ENCODE data around the gene EDARADD.
"Not testable (repeated sequence)": the region's sequence is repeated elsewhere in the genome, so short reads cannot be mapped to it uniquely, and the experiment has no call there.

The EDARADD gene

DNA sequence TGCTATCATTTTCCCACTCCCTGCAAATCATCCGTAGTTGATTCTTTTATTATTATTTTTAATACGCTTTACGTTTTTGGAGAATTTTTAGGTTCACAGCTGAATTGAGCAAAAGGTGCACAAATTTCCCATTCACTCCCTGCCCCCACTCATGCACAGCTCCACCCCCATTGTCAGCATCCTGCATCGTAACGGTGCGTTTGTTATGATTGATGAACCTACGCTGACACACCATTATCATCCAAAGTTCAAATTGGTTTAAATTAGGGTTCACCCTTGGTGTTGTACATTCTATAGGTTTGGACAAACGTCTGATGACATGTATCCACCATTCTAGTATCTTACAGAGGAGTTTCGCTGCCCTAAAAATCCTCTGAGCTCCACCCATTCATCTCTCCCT is 44.5 kb downstream of the EDARADD start:
- DNase-seq (ENCODE audit: low spot score), result no peak

DNA sequence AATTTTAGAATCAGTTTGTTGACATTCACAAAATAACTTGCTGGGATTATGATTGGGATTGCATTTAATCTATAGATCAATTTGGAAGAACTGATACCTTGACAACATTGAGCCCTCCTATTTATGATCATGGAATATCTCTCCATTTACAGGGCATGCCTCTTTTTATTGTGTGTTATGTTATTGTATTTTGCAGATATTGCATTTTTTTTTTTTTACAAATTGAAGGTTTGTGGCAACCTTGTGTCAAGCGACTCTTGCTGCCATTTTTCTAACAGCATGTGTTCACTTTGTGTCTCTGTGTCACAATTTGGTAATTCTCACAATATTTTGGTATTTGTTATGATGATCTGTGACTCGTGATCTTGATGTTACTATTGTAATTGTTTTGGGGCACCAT is 46.3 kb downstream of the EDARADD start:
- no peak for DNase-seq (ENCODE audit: low spot score)

- DNase-seq (ENCODE audit: low spot score), result no peak
Measured at GRCh38 chr1:236450779-236451178, 56.7 kb downstream of the EDARADD start.

DNA sequence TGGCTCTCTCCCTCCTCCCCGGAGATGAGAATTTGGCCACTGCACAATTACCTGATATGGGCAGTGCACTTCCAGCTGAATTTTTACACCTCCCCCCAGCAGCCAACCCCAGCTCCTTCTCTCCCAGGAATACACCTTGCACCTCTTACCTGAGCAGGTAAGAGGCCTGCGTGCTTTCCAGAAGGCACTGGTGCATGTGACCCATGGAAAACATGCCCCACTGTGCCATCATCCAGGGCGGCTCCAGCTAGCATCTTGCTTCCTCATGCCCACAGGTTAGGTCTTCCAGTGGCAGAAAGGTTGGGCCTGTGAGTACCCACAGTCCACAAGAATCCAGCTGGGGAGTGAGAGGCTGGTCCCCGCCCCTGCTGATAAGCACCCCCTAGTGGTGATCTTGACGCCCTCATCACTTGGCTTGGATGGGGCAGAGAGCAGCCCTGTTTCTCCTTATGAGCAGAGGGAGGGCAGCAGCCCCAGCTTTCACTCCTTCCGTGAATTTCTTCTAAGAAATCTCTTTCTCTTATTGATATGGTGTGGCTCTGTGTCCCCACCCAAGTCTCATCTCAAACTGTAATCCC is 57.8 kb downstream of the EDARADD start:
- DNase-seq (ENCODE audit: low spot score), result peak; percentile 45

- no peak for DNase-seq (ENCODE audit: low spot score)
Measured at GRCh38 chr1:236455243-236455642, 61.2 kb downstream of the EDARADD start.

DNA sequence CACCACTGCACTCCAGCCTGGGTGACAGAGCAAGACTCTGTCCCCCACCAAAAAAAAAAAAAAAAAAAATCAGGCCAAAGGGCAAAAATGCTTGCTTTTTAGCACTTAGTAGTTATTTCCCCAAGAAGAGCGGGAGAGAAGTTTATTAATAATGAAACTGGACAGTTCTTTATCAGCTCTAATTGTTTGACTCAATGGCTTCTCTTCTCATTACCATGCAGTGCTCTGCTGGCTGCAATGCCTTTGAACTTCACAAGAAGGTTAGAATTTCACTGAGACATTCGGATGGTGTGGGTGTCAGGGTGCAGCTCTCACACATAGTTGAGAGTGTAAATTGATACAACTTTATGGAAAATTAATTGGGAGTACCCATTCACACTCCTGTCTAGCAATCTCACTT is 63.7 kb downstream of the EDARADD start:
- DNase-seq (ENCODE audit: low spot score), result no peak

GRCh38 chr1:236458996-236459395 is 64.9 kb downstream of the EDARADD start:
- DNase-seq (ENCODE audit: low spot score), result no peak

DNA sequence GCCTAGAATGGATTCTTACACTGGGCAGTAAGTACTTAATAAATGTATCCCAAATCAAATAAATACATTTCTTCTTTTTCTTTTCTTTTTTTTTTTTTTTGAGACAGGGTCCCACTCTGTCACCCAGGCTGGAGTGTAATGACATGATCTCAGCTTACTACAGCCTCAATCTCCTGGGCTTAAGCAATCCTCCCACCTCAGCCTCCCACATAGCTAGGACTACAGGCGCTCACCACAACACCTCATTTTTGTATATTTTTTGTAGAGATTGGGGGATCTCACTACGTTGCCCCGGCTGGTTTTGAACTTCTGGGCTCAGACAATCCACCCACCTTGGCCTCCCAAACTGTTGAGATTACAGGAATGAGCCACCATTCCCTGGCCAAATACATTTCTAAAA is 66.0 kb downstream of the EDARADD start:
- DNase-seq (ENCODE audit: low spot score), result no peak

- DNase-seq (ENCODE audit: low spot score), result not testable (repeated sequence)
Measured at GRCh38 chr1:236464197-236464596, 70.1 kb downstream of the EDARADD start.

DNA sequence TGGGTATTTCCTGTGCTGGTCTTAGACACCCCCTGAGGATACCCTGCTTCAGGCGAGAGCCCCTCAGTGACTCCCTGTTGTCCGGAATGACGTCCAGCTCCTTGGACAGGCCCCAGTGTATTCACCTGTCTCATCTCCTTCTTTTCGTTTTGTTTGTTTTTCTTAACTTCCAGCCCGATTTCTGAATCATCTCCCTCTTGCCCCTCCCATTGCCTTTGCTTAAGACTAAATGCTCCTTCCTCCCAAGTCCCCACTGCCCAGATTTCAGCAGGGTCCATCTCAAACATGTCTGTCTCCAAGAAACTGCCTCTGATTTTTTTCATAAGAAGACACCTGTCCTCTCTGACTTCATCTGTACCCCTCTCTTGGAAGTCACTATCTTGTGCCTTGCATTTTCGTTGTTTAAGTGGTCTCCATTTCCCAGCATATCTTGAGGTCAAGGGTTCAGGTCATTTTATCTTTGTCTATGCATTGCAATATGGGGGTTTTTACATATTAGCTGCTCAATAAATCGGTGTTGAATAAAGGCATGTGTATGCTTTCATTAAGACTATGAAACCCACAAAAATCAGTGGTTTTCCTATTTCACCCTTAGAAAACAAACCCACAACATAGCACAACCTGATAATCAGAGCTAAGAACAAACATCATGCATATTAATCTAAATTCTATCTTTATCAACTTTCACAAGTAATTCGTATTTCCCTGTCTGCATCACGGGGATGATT is 71.3 kb downstream of the EDARADD start:
- DNase-seq (ENCODE audit: low spot score), result no peak

GRCh38 chr1:236465959-236466303 is 71.8 kb downstream of the EDARADD start:
- peak; percentile 12 for DNase-seq (ENCODE audit: low spot score)

DNA sequence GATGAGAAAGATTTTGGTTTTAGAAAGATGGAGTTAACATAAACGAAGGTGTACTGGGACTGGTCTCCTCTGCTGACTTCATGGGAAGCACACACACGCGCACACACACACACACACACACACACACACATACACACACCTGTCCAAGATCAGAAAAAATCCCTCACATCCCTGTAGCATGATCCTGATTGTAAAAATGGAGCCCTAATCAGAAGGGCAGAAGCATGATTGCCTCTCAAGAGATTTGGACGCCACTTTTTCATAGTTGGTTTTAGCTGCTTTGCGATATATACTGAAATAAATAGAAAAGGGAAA is 73.2 kb downstream of the EDARADD start:
- DNase-seq (ENCODE audit: low spot score), result no peak

DNA sequence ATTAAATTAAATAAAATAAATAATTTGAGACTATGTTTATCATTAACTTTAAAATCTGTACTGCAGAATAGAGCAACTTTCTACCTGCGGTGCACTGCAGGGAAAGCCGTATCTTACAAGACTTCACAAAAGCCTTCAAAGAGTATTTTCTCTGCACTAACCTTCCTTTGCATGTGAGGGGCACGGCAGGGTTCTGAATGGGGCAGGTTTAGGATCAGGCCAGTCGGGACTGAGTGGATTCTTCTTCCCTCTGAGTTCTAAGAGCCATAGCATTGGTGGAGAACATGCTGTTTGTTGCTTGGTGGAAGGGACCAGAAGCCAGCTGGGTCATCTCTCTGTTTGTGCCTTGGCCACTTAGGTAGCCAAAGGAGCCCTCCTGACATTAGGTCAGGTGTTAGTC is 74.5 kb downstream of the EDARADD start:
- DNase-seq (ENCODE audit: low spot score), result no peak

- no peak for DNase-seq (ENCODE audit: low spot score)
Measured at GRCh38 chr1:236469466-236469865, 75.4 kb downstream of the EDARADD start.

- DNase-seq (ENCODE audit: low spot score), result no peak
Measured at GRCh38 chr1:236471096-236471495, 77.0 kb downstream of the EDARADD start.

GRCh38 chr1:236471653-236472052 is 77.6 kb downstream of the EDARADD start:
- DNase-seq (ENCODE audit: low spot score), result no peak

GRCh38 chr1:236472850-236473788 is 79.0 kb downstream of the EDARADD start:
- DNase-seq (ENCODE audit: low spot score), result no peak

DNA sequence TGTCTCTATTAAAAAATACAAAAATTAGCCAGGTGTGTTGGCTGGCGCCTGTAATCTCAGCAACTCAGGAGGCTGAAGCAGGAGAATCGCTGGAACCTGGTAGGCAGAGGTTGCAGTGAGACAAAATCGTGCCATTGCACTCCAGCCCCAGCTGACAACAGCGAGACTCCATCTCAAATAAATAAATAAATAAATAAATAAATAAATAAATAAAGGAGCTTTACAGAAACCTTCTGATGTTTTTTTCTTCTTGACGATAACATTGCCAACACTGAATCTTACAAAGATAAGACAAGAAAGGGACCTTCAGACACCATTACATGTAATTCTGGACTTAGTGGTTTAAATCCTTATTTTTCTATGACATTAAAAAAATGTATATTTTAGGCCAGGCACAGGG is 81.9 kb downstream of the EDARADD start:
- DNase-seq (ENCODE audit: low spot score), result no peak

GRCh38 chr1:236480758-236481436 is 86.8 kb downstream of the EDARADD start:
- no peak for DNase-seq (ENCODE audit: low spot score)

DNA sequence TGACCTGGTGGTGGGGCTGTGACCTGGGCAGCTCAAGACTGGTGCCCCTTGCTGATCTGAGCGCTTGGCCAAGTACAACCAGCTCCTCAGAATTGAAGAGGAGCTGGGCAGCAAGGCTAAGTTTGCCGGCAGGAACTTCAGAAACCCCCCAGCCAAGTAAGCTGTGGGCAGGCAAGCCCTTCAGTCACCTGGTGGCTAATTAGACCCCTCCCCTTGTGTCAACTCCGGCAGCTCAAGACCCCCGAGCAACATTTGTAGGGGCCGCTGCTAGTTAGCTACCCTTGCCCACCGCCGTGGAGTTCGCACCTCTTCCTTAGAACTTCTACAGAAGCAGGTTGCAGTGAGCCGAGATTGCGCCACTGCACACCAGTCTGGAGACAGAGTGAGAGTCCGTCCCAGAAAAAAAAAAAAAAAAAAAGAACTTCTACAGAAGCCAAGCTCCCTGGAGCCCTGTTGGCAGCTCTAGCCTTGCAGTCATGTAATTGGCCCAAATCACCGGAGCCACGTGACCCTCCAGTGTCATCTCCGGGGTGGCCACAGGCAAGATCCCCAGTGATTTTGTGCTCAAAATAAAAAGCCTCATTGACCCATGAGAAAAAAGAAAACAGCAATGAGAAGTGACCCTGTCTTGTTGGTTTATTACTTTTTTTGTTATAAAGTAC is 90.4 kb downstream of the EDARADD start:
- no peak for DNase-seq (ENCODE audit: low spot score)

- DNase-seq (ENCODE audit: low spot score), result no peak
Measured at GRCh38 chr1:236486356-236487002, 92.4 kb downstream of the EDARADD start.

DNA sequence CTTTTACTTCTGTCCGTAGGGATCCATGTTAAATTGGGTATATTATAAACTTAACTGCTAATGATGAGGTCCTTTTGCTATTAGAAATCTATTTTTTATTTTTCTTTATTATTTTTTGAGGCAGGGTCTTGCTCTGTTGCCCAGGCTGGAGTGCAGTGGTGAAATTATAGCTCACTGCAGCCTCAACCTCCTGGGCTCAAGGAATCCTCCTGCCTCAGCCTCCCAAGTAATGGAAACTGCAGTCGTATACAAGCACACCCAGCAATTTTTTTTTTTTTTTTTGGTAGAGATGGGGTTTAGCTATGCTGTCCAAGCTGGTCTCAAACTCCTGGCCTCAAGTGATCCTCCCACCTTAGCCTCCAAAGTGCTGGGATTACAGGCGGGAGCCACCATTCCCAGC is 95.1 kb downstream of the EDARADD start:
- DNase-seq (ENCODE audit: low spot score), result not testable (repeated sequence)
